Astrocyte of the spinal cord (primary cell): ENCODE data around the gene CACNA1C.
"Not testable (repeated sequence)": the region's sequence is repeated elsewhere in the genome, so short reads cannot be mapped to it uniquely, and the experiment has no call there.

Experiments
- DNase-seq: peaks from one replicate; pipeline ENCODE4 v3.0.0; 2011; ENCODE audit warnings: low read depth, low spot score
- H3K4me3 ChIP-seq: 2 replicates; pipeline ENCODE4 v1.5.1; 2011; ENCODE audit warnings: low read depth, mild to moderate bottlenecking, low read length, moderate library complexity
- in situ Hi-C: cut with HindIII; loops from 2 replicates; pipeline ENCODE4 v1.10.0; 2017; ENCODE audit warnings: low sequenced_read_pairs
- TF ChIP-seq, protein P1 (sequence below): IDR thresholded peaks from 2 replicates; pipeline ENCODE4 v1.5.1; 2012; ENCODE audit warnings: low read depth, mild to moderate bottlenecking, low read length, inconsistent platforms

The CACNA1C gene

DNA sequence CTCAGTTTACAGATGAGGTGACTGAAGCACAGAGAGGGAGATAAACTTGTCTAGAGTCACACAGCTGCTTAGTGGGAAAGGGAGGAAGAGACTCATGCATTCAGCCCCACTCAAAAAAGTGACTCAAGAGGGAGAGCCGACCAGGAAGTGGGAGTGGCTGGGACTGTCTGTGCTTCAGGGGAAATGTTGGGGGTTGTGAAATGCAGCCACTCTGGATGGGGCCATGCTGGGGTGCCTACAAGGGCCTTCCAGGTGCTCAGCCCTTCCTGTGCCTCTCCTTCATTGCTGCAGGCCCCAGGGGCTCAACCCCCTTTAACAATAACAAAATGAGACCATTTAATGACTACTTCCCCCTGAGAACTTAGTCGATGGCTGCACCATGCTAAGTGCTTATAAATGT lies 41.8 kb downstream of the CACNA1C start:
- TF ChIP-seq, protein P1, sequence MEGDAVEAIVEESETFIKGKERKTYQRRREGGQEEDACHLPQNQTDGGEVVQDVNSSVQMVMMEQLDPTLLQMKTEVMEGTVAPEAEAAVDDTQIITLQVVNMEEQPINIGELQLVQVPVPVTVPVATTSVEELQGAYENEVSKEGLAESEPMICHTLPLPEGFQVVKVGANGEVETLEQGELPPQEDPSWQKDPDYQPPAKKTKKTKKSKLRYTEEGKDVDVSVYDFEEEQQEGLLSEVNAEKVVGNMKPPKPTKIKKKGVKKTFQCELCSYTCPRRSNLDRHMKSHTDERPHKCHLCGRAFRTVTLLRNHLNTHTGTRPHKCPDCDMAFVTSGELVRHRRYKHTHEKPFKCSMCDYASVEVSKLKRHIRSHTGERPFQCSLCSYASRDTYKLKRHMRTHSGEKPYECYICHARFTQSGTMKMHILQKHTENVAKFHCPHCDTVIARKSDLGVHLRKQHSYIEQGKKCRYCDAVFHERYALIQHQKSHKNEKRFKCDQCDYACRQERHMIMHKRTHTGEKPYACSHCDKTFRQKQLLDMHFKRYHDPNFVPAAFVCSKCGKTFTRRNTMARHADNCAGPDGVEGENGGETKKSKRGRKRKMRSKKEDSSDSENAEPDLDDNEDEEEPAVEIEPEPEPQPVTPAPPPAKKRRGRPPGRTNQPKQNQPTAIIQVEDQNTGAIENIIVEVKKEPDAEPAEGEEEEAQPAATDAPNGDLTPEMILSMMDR: no peak
- no peak overlapping the region for H3K4me3 ChIP-seq
- in situ Hi-C loops: no loop called here
- no peak for DNase-seq

DNA sequence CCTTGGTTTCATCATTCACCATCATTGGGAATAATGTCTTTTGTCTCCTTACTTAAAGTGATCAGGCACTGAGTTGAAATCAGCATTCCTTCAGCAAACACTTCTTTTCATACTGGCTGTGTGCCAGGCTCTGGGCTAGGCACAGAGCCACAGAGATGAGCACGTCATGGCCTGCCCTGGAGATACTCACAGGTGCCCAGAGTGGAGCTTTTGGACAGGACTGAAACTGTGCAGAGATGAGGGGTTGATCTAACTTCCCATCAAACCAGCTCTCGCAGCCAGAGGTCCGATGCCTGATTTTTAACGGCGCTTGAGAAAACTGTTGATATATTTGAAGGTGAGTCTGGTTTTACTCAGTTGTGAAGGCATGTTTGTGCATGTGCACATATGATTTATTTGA lies 43.1 kb downstream of the CACNA1C start:
- in situ Hi-C loops: no loop called here
- H3K4me3 ChIP-seq: no peak overlapping the region
- TF ChIP-seq, protein P1: no peak
- DNase-seq: no peak

DNA sequence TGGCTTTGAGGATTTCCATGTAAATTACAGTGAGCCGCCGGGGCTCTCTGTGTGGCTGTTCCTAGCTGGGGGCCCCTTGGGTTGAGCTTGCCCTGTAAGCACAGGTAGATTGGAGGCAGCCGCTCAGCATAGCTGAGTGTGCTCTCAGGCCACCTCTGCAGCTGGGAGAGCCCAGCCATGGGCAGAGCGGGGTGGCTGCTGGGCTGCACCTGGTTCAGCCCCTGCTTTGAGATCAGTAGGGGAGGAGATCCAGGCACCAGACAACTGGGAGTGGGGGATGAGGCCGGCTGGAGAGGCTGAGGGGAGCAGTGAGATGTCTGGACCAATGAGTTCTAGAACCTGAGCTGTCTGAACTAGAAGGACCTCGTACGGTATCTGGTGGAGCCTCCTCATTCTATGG lies 44.8 kb downstream of the CACNA1C start:
- in situ Hi-C loops: no loop called here
- TF ChIP-seq, protein P1: no peak

DNA sequence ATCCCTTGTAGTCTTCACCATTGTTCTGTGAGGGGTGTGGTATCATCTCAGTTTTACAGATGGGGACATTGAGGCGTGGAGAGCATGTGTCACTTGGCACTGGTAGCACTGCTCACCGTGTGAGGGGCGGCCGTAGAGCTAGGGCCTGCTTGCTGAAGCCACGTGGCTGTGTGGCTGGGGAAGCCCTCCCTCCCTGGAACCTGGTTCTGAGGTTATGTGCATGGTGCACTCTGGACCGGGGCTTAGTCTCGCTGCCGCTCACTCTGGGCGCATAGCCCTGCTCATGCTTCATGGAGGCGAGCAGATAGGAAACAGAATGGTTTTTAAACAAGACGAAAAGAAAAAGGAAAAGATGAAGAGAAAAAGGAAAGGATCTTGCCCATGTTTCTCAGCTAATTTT lies 46.1 kb downstream of the CACNA1C start:
- no peak for DNase-seq
- TF ChIP-seq, protein P1: no peak
- in situ Hi-C loops: no loop called here

More for the DNA sequence above, 44.8 kb downstream of the CACNA1C start:
- no peak overlapping the region for H3K4me3 ChIP-seq
- DNase-seq: no peak

DNA sequence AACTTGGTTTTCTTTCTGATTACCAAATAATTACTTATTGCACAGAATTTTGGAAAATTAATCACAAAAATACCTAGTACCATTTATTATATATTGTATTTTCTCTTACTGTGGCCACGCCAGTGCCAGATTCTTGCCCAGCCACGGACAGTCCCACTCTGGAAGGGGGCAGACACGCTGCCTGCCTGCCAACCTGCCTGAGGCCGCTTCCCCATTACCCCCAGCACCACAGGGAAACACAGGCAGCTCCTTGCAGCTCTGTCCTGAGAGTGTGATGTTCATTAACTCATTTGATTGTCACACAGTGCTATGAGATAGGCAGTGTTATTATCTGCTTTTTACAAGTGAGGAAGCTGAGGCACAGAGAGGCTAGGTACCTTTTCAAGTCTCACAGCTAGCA lies 46.8 kb downstream of the CACNA1C start:
- no peak for DNase-seq
- TF ChIP-seq, protein P1: no peak
- in situ Hi-C loops: no loop called here
- no peak overlapping the region for H3K4me3 ChIP-seq

More for the DNA sequence above, 46.1 kb downstream of the CACNA1C start:
- H3K4me3 ChIP-seq: no peak overlapping the region

DNA sequence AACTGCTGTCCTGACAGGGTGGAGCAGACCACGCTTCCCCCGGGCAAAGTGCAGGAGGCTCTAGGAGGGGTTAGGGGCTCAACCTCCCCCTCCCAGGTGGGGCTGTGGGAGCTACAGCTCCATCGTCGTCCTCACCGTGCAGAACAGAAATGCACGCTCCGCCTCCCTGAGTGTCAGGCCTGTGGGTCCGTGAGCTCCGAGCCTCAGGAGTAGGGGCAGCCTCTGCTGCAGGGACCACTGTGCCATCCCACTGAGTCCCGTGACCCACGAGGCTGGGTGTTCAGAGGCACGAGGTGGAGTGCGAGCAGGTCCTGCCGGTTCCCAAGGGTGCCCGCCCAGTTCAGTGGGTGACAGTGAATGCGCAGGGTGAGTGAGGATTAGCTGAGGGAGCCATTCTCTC lies 48.6 kb downstream of the CACNA1C start:
- in situ Hi-C loops: no loop called here
- DNase-seq: no peak
- H3K4me3 ChIP-seq: no peak overlapping the region
- TF ChIP-seq, protein P1: no peak

DNA sequence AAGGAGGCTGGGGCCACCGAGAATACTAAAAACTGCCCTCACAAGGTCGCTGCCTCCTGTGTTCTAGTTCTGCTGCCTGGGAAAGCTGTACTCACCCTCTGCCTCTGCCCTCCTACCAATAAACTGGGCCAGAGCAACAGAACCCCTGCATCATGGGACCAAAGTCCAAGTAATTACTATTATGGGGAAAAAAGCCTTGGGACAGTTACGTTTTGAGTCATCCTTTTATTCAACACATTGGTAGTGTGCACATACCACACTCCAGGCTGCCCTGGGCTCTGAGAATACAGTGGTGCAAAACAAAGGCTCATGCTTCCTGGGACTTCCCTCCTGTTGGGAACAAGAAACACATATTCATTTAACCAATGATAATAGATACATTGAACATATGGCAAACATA lies 49.0 kb downstream of the CACNA1C start:
- in situ Hi-C loops: no loop called here
- H3K4me3 ChIP-seq: no peak overlapping the region
- no peak for DNase-seq
- TF ChIP-seq, protein P1: no peak

DNA sequence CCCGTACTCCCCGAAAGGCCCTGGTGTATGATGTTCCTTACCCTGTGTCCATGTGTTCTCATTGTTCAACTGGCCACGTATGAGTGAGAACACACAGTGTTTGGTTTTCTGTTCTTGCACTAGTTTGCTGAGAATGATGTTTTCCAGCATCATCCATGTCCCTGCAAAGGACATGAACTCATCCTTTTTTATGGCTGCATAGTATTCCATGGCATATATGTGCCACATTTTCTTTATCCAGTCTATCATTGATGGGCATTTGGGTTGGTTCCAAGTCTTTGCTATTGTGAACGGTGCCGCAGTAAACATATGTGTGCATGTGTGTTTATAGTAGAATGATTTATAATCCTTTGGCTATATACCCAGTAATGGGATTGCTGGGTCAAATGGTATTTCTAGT lies 49.9 kb downstream of the CACNA1C start:
- in situ Hi-C loops, H3K4me3 ChIP-seq, DNase-seq: not testable (repeated sequence)

DNA sequence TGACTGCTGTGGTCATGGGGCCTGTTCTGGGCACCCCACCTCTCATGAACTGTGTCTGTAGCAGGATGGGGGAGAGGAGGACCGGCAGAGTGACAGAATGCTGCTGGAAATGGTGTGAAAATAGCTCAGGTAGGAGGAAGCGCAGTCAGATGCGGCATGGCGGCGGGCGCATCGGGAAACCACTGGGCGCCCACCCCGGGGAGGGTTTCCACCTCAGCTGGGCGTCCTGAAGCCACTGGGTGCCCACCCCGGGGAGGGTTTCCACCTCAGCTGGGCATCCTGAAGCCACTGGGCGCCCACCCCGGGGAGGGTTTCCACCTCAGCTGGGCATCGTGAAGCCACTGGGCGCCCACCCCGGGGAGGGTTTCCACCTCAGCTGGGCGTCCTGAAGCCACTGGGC lies 52.6 kb downstream of the CACNA1C start:
- DNase-seq, in situ Hi-C loops, H3K4me3 ChIP-seq: not testable (repeated sequence)
